ENCODE data around the gene RTKN2.

DNA sequence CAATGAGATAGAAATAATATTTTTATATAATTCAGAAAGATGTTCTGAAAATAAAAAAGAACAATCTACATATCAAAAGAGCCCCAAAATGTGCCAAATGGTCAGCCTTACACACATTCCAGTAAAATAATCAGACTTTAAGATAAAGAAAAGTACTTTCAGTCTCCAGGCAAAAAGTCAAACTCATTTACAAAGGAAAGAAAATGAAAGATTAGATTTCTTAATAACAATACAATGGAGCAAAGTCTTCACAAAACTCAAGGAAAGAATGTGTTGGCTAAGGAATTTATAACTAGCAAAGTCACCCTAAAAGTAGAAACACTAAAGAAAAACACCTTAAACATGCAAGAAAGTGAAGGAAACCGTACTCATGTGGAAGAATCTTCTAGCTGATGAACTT lies 16.6 kb downstream of the RTKN2 start:
- TF ChIP-seq CTCF (IDR thresholded peaks at IDR 0.05; ENCODE audit: low read depth, low read length, missing input control) (no peak), GABPA (IDR thresholded peaks at IDR 0.05 in 1 of 2, conservative IDR thresholded peaks at IDR 0.05 in 1 of 2) (no peak), YY1 (IDR thresholded peaks at IDR 0.05) (no peak), TAF1 (conservative IDR thresholded peaks at IDR 0.05) (no peak), RAD21 (IDR thresholded peaks at IDR 0.05) (no peak)
- TF ChIP-seq, protein P1, sequence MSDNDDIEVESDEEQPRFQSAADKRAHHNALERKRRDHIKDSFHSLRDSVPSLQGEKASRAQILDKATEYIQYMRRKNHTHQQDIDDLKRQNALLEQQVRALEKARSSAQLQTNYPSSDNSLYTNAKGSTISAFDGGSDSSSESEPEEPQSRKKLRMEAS (IDR thresholded peaks at IDR 0.05), result no peak
- TF ChIP-seq, protein P2, sequence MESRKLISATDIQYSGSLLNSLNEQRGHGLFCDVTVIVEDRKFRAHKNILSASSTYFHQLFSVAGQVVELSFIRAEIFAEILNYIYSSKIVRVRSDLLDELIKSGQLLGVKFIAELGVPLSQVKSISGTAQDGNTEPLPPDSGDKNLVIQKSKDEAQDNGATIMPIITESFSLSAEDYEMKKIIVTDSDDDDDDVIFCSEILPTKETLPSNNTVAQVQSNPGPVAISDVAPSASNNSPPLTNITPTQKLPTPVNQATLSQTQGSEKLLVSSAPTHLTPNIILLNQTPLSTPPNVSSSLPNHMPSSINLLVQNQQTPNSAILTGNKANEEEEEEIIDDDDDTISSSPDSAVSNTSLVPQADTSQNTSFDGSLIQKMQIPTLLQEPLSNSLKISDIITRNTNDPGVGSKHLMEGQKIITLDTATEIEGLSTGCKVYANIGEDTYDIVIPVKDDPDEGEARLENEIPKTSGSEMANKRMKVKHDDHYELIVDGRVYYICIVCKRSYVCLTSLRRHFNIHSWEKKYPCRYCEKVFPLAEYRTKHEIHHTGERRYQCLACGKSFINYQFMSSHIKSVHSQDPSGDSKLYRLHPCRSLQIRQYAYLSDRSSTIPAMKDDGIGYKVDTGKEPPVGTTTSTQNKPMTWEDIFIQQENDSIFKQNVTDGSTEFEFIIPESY (IDR thresholded peaks at IDR 0.05), result no peak

All from liver (tissue), 3 donors.